Measurements from ENCODE around the gene TNNI3.

Gene TNNI3

GRCh38 chr19:55133639-55134444 lies 23.7 kb downstream of the TNNI3 start:
- ChIA-PET CTCF (interaction anchor here (1.1 to 3.0 kb wide), 3 partner anchors 7 to 285 kb away, joined by 3 to 18 read pairs (median 15); no protein-coding TSS in a partner anchor), POLR2A (no interaction called here)
- H3K4me3 ChIP-seq (ENCODE audit: low read depth, low read length), result no peak overlapping the region
- TF ChIP-seq CTCF (IDR thresholded peaks at IDR 0.05; ENCODE audit: insufficient read depth, low read length, missing control alignments), result no peak
- DNase-seq (ENCODE audit: low read depth, low spot score), result no peak

- ChIA-PET CTCF (interaction anchor here (1.1 to 3.0 kb wide), 4 partner anchors 8 to 372 kb away, joined by 4 to 18 read pairs (median 4); no protein-coding TSS in a partner anchor), POLR2A (interaction anchor here (0.9 kb wide), 1 partner anchor 275 kb away, joined by 4 read pairs; the partner anchor contains the start of gene UBE2S)
- TF ChIP-seq CTCF (IDR thresholded peaks at IDR 0.05; ENCODE audit: insufficient read depth, low read length, missing control alignments), result no peak
- DNase-seq (ENCODE audit: low read depth, low spot score), result no peak
- H3K4me3 ChIP-seq (ENCODE audit: low read depth, low read length), result no peak overlapping the region
Measured at GRCh38 chr19:55132453-55133129, 24.9 kb downstream of the TNNI3 start.

- TF ChIP-seq CTCF (IDR thresholded peaks at IDR 0.05; ENCODE audit: insufficient read depth, low read length, missing control alignments), result no peak
- ChIA-PET CTCF (interaction anchor here (1.1 to 3.0 kb wide), 2 partner anchors 9 to 336 kb away, joined by 4 to 18 read pairs; no protein-coding TSS in a partner anchor), POLR2A (interaction anchor here (0.6 kb wide), 1 partner anchor 506 kb away, joined by 3 read pairs; no protein-coding TSS in a partner anchor)
- no peak overlapping the region for H3K4me3 ChIP-seq (ENCODE audit: low read depth, low read length)
- DNase-seq (ENCODE audit: low read depth, low spot score), result peak; percentile 21
Measured at GRCh38 chr19:55131421-55131820, 26.1 kb downstream of the TNNI3 start.

- no peak for DNase-seq (ENCODE audit: low read depth, low spot score)
- POLR2A ChIA-PET, result no interaction called here
- CTCF ChIA-PET, result interaction anchor here (4.4 kb wide), 1 partner anchor 31 kb away, joined by 18 read pairs; no protein-coding TSS in a partner anchor
- TF ChIP-seq CTCF (IDR thresholded peaks at IDR 0.05; ENCODE audit: insufficient read depth, low read length, missing control alignments), result no peak
- no peak overlapping the region for H3K4me3 ChIP-seq (ENCODE audit: low read depth, low read length)
Measured at GRCh38 chr19:55119053-55119452, 38.5 kb downstream of the TNNI3 start.

GRCh38 chr19:55118401-55118991 lies 39.0 kb downstream of the TNNI3 start:
- H3K4me3 ChIP-seq (ENCODE audit: low read depth, low read length), result peak overlapping the region; percentile 69
- TF ChIP-seq CTCF (IDR thresholded peaks at IDR 0.05; ENCODE audit: insufficient read depth, low read length, missing control alignments), result no peak
- ChIA-PET CTCF (interaction anchor here (1.1 to 4.4 kb wide), 3 partner anchors 22 to 371 kb away, joined by 3 to 18 read pairs (median 9); no protein-coding TSS in a partner anchor), POLR2A (interaction anchor here (1.0 to 1.7 kb wide), 3 partner anchors 289 to 655 kb away, joined by 3 to 6 read pairs (median 6); partner anchors contain the start of genes LENG9 and UBE2S)
- no peak for DNase-seq (ENCODE audit: low read depth, low spot score)

Measured in AG04449 (cell line).